ENCODE results near the gene FAM76B.

The FAM76B gene

DNA sequence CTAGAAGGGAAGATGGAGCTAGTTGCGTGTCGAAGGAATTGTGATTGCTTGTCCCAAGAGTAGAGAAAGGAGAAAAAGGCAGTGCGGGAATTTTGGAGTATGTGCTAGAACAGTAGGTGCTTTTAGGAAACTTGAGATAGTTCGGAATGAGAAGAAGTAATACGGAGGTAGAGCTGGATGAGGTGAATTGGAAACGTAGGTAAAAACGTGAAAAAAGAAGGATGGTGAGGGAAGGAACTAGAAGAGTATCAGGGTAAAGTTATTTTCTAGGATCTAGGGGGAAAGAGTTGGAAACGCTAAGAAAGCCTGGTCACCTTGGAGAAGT is 2.1 kb upstream of the FAM76B start:
- no peak for DNase-seq

DNA sequence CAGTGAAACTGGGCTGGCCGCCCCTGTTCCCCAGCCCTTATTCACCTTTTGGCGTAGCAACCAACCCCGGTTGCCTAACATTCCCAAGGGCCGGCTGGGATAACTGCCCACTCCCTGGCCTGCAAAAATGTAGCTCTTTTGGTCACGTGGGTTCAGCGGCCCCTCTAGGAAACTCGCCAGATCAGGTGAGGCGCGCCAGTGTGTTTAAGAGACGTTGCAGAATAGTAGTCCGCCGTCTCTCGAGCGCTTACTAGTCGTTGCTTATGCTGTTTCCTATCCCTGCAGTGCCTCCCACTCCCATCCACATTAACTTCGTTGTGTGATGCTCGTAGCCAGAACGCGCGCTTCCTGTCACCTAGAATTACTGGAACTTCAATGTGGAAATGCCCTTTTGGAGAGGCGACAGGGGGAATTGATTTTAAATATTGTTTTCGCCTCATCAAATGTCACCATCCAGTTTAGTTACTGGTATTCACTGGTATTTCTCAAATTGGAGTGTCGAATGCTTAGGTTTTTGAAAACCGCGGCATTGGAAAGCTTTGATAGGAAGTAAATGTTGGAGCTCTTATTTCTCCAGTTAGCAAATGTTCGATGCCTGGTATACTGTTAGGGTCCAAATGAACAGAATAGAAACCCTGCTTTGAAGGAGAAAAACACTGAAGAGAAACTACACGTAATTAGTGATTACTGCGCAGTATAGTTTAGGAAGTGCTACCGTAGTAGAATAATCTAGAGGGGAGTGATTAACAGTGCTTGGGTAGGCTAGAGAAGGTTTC is 1.5 kb upstream of the FAM76B start:
- DNase-seq: peak; percentile 65

DNA sequence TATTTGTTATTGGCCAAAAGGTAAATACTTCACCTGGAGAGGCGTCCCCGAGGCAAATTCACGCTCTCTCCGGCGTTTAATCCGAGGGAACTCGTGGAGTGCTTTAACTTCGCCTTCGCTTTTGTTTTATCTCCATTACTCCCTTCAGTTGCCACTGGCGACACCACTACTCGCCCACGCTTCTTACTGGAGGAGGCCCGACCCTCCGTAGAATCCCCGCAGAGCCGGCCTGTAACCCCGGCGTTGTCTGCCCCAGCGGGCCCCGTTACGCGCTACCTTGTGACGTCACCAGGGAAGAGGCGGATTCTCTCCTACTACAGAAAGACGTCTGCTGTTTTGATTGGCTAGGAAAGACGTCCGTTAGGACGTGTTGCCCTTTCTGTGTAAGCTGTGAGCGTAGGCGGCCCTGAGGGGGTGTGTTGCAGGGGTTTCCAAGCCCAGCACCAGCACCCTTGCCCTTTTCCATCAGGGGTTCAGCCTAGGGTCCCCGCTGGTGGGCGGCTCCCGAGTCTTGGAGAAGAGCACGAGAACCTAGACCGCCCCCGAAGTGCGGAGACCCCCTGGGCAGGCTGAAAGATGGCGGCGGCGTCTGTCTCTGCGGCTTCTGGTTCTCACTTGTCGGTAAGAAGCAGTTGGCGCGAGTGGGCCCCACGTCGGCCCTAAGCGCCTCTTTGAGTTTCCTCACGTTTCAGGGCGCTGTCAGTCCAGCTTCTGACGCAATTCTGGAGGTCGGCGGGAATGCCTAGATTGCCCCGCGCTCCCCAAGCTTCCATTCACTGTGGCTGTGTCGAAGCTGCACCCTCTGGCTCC is 746 bp upstream of the FAM76B start, which contains the start of gene CEP57:
Gene CEP57, plus strand, starts transcription at position 376 of the 810 bp plus-strand sequence. Its CDS starts 201 bp downstream, at position 577.
- peak; percentile 98 for DNase-seq

DNA sequence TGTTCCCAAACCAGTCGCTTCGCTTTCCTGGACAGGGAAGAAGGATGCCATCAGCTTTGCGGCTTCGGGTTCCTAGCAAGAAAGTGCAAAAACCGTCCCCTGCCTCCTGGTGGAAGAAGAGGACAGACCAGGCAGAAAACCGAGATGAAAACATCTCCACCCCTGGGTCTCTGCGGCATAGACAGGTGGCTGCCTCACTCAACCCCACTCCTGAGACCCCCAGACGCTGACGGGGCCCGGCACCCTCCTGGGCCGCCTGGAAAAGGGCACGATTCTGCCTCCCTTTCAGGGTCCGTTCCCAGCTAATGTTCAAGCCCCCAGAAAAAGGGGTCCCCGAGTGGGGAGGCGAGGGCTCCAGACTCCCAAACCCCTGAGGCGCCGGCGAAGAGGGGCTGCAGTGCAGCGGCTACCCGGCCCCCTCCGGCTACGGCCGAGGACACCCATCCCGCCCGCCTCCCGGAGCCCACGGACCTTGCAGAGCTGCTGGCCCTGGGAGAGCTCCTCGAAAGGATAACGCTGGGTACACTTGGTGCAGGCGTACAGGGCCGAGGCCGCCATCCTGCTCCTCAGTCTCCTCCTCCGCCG is 569 bp downstream of the FAM76B start:
- DNase-seq: peak; percentile 32

DNA sequence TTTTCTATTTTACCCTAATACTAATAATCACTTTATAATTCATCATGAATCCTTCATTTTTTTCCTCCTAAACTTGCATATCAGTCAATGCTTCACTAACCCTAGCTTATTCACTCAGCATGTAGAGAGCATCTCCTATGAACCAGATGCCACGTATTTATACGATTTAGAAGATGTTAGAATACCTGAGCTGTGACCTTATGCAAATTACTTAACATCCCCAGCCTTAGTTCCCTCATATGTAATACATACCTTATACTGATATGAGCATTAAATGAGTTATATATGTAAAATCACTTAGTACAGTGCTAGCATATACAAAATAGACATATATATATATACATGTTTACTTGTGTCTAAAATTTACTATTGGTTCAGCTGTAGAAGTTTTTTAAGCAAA is 9.0 kb downstream of the FAM76B start:
- no peak for DNase-seq

DNA sequence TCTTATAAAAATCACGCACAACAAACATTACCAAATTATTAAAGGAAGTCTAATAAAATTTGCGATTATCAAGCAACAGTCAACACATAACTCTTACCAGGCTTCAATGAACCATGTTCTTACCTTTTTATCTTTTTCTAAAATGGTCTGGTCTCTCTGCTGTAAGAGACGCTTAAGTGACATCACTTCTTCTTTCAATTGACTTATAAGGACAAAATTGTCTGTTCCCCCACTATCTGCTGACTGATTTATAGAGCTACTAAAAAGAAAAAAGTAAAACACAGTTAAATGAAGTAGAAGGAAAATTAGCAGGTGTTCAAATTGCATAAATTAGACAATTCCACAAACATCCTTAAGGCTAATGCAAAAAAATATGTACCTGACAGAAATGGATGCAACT is 10.9 kb downstream of the FAM76B start:
- DNase-seq: no peak

DNA sequence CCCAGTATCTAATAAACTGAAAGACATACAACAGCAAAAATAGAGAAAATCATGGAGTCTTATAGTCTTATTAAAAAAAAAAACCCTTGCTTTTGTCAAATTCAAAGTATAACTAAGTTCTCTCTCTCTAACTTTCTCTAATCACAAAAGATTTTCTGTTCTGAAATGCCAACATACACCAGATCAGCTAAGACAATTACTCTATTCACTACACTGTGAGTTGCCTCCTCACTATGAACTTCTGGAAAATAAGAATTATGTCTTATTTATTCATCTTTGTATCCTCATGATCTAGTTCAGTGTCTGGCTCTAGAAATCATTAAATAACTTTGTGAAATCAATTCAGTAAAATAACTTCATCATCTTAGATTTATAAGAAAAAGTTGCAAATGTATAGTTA is 12.7 kb downstream of the FAM76B start:
- no peak for DNase-seq

DNA sequence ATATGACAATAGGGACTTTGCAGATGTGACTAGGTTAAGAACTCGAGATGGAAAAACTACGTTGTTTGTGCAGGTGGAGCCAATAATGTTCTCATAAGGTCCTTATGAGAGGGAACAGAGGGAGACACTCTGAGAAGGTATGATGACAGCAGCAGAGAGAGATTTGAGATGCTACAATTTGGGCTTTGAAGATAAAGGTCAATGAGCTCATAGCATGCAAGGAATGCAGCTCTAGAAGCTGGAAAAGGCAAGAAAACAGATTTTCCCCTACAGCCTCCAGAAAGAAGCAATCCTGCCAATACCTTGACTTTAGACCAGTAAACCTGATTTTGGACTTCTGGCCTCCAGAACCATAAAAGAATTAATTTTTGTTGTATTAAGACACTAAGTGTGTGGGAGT is 21.1 kb downstream of the FAM76B start:
- no peak for DNase-seq

DNA sequence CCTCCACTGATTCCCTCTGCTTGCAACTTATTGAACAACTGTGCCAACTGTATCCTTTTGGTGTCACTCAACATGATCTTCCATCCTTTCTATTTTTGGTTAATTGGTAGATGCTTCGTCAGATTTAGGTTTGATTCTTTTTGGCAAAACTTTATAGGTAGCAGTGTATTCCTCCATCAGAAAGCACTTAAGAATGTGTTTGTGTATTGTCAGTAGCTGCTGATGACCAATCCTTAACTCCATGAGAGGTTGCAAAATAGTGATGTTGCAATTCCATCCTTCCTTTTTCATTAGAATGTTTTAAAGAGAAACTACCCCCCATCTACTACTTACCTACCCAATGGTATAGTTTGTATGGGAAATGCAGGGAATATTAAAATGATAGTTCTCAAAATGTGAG is 22.1 kb downstream of the FAM76B start:
- no peak for DNase-seq

DNA sequence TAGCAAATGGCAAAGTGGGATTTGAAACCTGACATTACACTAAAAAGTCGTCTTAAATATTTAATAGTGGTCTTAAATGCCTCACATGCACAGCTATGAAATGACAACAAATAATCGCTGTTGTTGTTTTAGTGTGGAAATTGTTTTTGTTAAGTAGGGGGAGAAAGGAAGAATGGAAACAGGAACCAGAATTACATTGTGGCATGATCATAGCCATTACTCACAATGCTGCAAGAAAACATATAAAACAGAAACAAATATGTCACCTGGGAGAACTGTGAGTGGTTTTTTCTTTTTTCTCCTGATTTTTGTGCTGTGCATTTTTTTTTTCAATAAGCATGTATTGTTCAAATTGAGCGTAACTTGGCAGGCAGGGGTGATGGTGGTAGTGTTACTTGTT is 22.9 kb downstream of the FAM76B start:
- no peak for DNase-seq

DNA sequence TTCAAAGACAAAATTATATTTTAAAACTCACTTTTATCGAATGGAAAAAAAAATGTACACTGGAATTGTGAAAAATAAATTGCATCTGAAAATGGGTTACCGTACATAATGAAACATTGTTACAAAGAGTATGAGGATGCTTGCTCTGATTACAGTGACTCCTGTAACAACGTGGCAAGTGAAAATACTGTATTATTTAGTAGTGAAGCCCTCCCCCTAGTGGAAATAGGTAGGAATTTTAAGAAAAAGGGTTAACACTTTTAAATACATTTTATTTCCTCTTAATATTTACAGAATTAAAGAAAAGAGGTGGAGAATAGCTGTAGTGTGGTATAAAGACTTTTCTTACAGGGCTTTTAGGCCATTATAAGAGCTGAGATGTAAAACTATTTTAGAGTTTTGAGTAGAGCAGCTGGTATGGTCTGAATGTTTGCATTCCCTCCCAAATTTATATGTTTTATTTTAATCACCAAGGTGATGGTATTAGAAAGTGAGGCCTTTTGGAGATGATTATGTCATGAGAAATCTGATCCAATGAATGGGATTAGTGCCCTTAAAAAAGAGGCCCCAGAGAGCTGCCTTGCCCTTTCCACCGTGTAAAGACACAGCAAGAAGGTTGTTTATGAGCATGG is 25.2 kb downstream of the FAM76B start:
- DNase-seq: peak; percentile 57

DNA sequence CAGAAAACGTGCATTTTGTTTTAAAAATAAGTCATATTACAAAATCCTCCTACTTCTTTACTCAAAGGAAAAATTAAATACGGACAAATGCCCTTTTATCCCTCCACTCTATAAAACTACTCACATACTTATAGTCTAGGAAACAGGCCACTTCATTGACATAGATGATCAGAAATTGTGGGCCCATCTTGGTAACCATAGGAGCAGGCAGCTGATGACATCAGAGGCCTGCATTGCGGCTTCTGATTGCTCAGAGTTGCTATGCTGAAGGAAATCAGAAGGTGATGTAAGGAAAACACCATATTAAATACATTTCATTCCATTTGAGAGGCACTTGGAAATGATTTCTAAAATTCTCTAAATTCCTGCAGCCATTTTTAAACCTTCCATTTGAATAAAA is 27.0 kb downstream of the FAM76B start:
- no peak for DNase-seq

DNA sequence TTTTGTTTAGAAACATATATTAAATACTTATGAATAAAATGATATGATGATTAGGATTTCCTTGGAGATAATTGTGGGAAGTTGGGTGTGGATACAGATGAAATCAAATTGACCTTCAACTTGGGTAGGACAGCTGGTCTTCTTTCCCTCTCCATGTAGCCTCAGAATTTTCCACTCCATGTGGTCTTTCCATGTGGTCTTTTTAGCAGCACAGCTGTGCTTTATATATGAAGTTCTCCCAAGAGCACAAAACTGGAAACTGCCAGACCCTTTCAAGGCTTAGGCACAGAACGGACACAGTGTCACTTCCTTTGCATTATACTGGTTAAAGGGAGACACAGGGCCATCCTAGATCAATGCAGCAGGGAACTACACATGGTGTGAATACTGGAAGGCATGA is 28.6 kb downstream of the FAM76B start:
- no peak for DNase-seq

DNA sequence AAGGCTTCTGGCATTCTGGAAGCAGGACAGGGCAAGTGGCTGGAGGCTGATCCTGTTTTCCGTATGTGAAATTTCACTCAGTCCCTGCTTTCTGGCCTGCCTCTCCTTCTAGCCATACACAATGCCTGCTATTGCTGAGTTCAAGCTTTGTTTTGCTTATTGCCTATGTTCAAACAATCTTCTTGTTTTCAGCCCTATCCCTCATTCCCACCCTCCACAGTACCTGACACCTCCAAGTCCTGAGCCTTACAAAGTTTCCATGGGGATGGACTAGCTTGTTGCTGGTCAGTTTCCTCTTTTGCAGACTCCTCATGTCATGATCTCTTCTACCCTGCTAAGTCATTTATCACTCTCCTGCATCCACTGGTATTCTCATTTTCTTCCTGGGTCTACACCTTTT is 38.1 kb downstream of the FAM76B start:
- no peak for DNase-seq

DNA sequence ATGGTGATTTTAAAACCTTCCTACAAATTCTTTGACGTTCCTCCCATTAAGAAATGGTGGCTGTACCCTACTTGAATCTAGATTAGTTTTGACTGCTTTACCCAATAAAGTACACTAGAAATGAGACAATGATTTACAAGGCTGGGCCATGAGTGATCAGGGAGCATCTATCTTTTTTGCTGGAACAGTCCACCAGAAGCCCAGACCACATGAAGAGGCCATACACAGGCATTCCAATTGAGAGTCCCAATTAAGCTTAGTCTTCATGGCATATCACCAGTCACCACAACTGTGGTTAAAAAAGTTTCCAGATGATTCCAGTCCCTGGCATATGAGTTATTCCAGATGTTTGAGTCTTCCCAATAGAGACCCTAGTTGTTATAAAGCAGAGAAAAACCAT is 39.5 kb downstream of the FAM76B start:
- DNase-seq: no peak

DNA sequence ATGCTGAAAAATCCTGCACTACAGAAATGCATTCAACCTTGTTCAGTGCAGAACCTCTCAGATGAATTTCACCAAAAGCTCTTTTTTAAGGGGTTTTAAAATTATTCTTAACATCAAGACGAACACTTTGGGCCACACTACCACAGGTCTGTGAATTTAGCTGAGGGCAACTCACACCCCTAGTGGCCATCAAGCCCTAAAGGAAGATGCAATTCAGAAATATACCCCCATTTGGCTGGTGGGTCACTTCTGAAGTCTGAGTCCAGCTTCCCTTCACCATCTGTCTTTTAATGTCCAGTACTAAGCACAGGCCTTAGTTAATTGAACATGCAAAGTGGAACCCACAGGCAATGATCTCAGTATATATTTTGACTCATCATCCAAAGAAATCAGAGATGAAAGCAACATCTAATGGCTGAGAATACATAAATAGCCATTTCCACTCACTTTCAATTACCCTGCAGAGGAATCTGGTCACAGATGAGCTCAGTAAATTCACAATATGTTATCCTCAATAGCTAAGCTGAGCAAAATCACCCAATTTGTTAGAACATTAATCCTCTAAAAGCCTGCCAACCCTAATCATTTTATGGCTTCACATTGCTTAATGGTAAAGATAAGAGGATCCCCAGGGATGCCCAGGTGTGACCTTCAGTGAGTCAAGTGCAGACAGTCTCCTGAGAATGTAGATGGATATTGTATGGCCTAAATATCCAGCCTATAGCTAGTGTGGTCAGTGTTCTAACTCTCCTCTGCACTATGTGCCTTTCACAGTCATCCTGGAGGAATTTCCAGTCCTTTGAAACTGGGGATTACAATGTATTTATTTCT is 50.3 kb downstream of the FAM76B start:
- DNase-seq: no peak

DNA sequence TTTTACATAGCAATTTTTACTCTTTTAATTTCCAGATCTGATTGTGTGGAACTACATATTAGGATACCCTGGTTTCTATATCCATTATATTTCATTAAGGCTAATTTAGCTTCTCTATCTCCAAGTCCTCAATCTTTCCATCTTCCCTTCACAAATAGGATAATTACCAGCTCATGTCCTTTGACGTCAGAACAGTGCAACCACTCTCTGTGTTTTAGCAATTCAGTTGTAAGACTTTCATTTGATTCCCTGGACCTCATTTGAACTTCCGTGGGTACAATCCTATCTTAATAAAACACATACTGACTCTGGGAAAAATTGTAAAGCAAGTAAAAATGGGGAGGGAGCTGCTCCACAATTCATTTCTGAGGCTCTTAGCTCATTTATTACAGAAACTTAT is 52.8 kb downstream of the FAM76B start:
- DNase-seq: no peak

DNA sequence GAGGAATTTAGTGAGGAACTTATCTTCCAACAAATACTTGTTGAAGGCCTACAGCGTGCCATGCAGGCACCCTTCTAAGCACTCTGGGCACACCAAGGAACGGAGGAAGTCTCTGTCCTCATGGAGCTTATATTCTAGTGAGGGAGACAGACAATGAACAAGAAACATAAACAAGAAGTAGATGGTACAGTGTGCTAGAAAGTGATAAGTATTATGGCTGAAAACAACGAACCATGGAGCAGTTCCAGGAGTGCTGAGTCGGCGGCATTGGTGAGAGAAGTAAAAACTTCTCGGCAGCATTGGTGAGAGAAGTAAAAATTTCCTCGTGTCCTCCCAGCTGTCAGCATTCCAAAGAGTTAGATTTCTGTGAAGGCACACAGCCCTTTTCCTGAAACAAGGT is 53.2 kb downstream of the FAM76B start:
- DNase-seq: no peak

DNA sequence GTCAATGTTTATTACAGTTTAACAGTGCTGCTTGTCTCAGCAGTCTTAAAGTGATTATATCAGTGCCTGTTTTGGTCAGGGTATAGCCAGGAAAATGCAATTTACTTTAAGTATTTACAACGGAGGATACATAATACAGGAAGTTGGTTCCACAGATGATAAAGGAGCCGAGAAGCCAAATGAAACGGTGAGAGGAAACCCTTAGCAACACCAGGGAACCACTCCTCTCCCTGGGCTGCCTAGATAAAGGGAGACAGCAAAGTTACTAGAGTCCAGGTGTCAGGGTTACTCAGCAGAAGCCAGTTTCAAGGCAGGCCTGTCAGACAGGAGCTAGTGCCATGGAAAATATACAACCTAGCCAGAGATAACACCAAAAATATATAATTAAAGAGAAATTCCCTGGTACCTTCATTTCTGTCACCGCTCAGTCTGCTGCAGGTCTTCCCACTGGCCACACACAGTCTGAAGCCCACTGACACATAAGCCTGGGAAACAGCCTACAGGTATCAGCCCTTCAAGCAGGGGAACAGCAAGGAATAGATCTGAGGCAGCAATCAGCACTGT is 55.5 kb downstream of the FAM76B start:
- DNase-seq: no peak

DNA sequence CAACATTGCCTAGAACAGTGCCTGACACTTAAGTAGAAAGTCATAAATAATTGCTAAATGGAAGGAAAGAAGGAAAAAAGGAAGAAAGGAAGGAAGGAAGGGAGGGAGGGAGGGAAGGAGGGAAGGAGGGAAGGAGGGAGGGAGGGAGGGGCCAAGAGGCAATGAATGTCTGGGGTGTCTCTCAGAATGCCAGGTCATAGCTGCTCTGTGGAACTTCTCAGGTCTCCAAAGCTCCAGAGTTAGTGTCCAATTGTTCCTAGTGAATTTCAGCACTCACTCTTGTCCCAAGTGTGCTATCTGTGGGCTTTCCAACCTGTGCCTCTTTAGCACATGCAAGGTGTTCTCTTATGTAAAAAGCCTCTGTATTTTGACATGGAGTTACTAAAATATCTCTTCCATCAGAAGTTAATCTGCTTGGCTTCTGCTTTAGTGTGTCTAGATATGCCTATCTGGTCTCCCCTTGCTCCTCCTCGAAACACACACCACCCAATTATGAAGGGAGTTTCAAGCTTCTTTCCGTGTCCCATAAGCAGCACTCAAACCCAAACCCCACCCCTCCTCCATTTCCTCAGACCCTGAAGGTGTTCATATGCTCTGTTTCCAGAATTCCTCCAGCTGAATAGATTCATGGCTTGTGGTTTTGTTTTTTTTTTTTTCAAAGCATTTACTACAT is 56.5 kb downstream of the FAM76B start:
- no peak for DNase-seq

DNA sequence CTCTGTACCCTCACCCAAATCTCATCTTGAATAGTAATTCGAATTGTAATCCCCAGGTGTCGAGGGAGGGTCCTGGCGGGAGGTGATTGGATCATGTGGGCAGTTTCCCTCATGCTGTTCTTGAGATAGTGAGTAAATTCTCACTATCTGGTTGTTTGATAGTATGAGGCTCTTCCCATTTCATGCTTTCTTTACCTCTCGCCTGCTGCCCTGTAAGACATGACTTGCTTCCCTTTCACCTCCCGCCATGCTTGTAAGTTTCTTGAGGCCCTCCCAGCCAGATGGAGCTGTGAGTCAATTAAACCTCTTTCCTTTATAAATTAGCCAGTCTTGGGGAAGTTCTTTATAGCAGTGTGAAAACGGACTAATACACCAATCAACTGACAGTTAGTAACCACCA is 60.1 kb downstream of the FAM76B start:
- DNase-seq: no peak

DNA sequence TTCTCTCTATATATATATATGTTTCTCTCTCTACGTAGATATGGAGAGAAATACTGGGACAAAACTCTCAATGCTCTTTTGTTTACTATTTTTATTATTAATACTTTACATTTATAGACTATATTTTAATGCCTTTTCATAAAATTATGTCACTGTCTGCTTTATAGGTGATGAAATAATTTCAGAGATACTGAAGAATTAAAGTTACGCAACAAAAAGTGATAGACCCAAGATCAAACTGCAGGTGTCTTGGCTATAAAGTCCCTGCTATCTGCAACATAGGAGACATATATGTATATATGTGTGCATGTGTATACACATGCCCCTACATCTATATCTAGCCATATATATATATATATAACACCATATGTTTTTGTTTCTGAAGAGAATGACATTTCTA is 60.8 kb downstream of the FAM76B start:
- DNase-seq: no peak

Measured in NCI-H345 (cell line).